Measurements from ENCODE around the gene GATA2.
A peak's percentile ranks its signal among the peaks of the same experiment; 100 is the strongest.

Gene GATA2

GRCh38 chr3:128500556-128500955 lies 7.6 kb upstream of the GATA2 start:
- WGBS, 2 donors (ENCODE audit: extremely low coverage in 2 of 2, insufficient read length in 2 of 2, insufficient replicate concordance in 1 of 2): no CpG with 5 or more reads among the region's 4 CpGs
- Histone ChIP-seq H3K4ac (ENCODE audit: low read length) (no peak overlapping the region), H2AK5ac (ENCODE audit: low read depth, low read length) (no peak overlapping the region), H2BK15ac (ENCODE audit: low read length) (no peak overlapping the region), H4K91ac (ENCODE audit: low read depth, low read length, poor library complexity) (no peak overlapping the region), H2BK5ac (ENCODE audit: low read length) (no peak overlapping the region), H3K36me3 (replicated peaks in 1 of 2; ENCODE audit: control insufficient read depth in 2 of 2, insufficient read depth in 2 of 2, low read length in 2 of 2) (no peaks in the 10 kb centered on the region), H3K18ac (ENCODE audit: low read length) (no peak overlapping the region), H3K4me1 (ENCODE audit: control insufficient read depth in 2 of 2, insufficient read depth in 1 of 2, low read depth in 1 of 2, low read length in 2 of 2) (peaks cover 8% of the 10 kb centered on the region in 2 donors), H3K27ac (replicated peaks; ENCODE audit: low read length) (no peak overlapping the region), H2BK12ac (ENCODE audit: low read length) (no peak overlapping the region), H3K9me3 (replicated peaks in 1 of 2; ENCODE audit: control insufficient read depth in 2 of 2, insufficient read depth in 1 of 2, low read depth in 1 of 2, low read length in 2 of 2) (peaks cover 0 to 6% of the 10 kb centered on the region in 2 donors), H2AFZ (ENCODE audit: low read length) (no peak overlapping the region), H3K4me3 (ENCODE audit: low read length in 2 of 2) (no peak overlapping the region), H3K14ac (ENCODE audit: low read length) (no peak overlapping the region), H2BK120ac (ENCODE audit: low read depth, low read length) (no peak overlapping the region), H3K9ac (ENCODE audit: low read depth, low read length, poor library complexity) (no peak overlapping the region), H3K4me2 (ENCODE audit: insufficient read depth, low read length, poor library complexity, severe bottlenecking) (no peak overlapping the region), H3K23ac (ENCODE audit: low read depth, low read length, poor library complexity) (no peak overlapping the region), H3K79me1 (ENCODE audit: low read depth, low read length) (no peaks in the 10 kb centered on the region), H4K8ac (ENCODE audit: low read depth, low read length) (no peak overlapping the region), H3K27me3 (ENCODE audit: control insufficient read depth in 3 of 3, insufficient read depth in 3 of 3, low read depth in 1 of 3, low read length in 3 of 3) (peaks cover 20 to 81% (median 27%) of the 10 kb centered on the region in 3 experiments)
- no peak for DNase-seq (ENCODE audit: low spot score)

GRCh38 chr3:128499724-128500275 lies 6.8 kb upstream of the GATA2 start:
- no peaks in the 10 kb centered on the region for H3K36me3 ChIP-seq (replicated peaks in 1 of 2; ENCODE audit: control insufficient read depth in 2 of 2, insufficient read depth in 2 of 2, low read length in 2 of 2)
- no peak overlapping the region for H3K14ac ChIP-seq (ENCODE audit: low read length)
- no peak overlapping the region for H2AFZ ChIP-seq (ENCODE audit: low read length)
- H3K4me1 ChIP-seq (ENCODE audit: control insufficient read depth in 2 of 2, insufficient read depth in 1 of 2, low read depth in 1 of 2, low read length in 2 of 2): peaks cover 8% of the 10 kb centered on the region in 2 donors
- H3K79me1 ChIP-seq (ENCODE audit: low read depth, low read length): no peaks in the 10 kb centered on the region
- H3K27me3 ChIP-seq (ENCODE audit: control insufficient read depth in 3 of 3, insufficient read depth in 3 of 3, low read depth in 1 of 3, low read length in 3 of 3): peaks cover 27 to 88% (median 34%) of the 10 kb centered on the region in 3 experiments
- H3K23ac ChIP-seq (ENCODE audit: low read depth, low read length, poor library complexity): no peak overlapping the region
- H3K4ac ChIP-seq (ENCODE audit: low read length): no peak overlapping the region
- H2BK15ac ChIP-seq (ENCODE audit: low read length): no peak overlapping the region
- H3K9me3 ChIP-seq (replicated peaks in 1 of 2; ENCODE audit: control insufficient read depth in 2 of 2, insufficient read depth in 1 of 2, low read depth in 1 of 2, low read length in 2 of 2): peaks cover 0 to 6% of the 10 kb centered on the region in 2 donors
- H3K9ac ChIP-seq (ENCODE audit: low read depth, low read length, poor library complexity): no peak overlapping the region
- H3K18ac ChIP-seq (ENCODE audit: low read length): no peak overlapping the region
- no peak for DNase-seq (ENCODE audit: low spot score)
- H2BK12ac ChIP-seq (ENCODE audit: low read length): no peak overlapping the region
- no peak overlapping the region for H4K8ac ChIP-seq (ENCODE audit: low read depth, low read length)
- no peak overlapping the region for H3K4me2 ChIP-seq (ENCODE audit: insufficient read depth, low read length, poor library complexity, severe bottlenecking)
- H2BK5ac ChIP-seq (ENCODE audit: low read length): no peak overlapping the region
- no peak overlapping the region for H2BK120ac ChIP-seq (ENCODE audit: low read depth, low read length)
- H2AK5ac ChIP-seq (ENCODE audit: low read depth, low read length): no peak overlapping the region
- no CpG with 5 or more reads among the region's 4 CpGs for WGBS, 2 donors (ENCODE audit: extremely low coverage in 2 of 2, insufficient read length in 2 of 2, insufficient replicate concordance in 1 of 2)
- H4K91ac ChIP-seq (ENCODE audit: low read depth, low read length, poor library complexity): no peak overlapping the region
- no peak overlapping the region for H3K27ac ChIP-seq (replicated peaks; ENCODE audit: low read length)
- no peak overlapping the region for H3K4me3 ChIP-seq (ENCODE audit: low read length in 2 of 2)

GRCh38 chr3:128498901-128499530 lies 6.0 kb upstream of the GATA2 start:
- Histone ChIP-seq H2BK12ac (ENCODE audit: low read length) (no peak overlapping the region), H2AFZ (ENCODE audit: low read length) (no peak overlapping the region), H3K4me3 (ENCODE audit: low read length in 2 of 2) (no peak overlapping the region), H3K27me3 (ENCODE audit: control insufficient read depth in 3 of 3, insufficient read depth in 3 of 3, low read depth in 1 of 3, low read length in 3 of 3) (peaks cover 33 to 94% (median 42%) of the 10 kb centered on the region in 3 experiments), H3K23ac (ENCODE audit: low read depth, low read length, poor library complexity) (no peak overlapping the region), H4K91ac (ENCODE audit: low read depth, low read length, poor library complexity) (no peak overlapping the region), H4K8ac (ENCODE audit: low read depth, low read length) (no peak overlapping the region), H3K9me3 (replicated peaks in 1 of 2; ENCODE audit: control insufficient read depth in 2 of 2, insufficient read depth in 1 of 2, low read depth in 1 of 2, low read length in 2 of 2) (peaks cover 0 to 8% of the 10 kb centered on the region in 2 donors), H2BK120ac (ENCODE audit: low read depth, low read length) (no peak overlapping the region), H2AK5ac (ENCODE audit: low read depth, low read length) (no peak overlapping the region), H3K14ac (ENCODE audit: low read length) (no peak overlapping the region), H3K9ac (ENCODE audit: low read depth, low read length, poor library complexity) (no peak overlapping the region), H3K4ac (ENCODE audit: low read length) (no peak overlapping the region), H3K79me1 (ENCODE audit: low read depth, low read length) (no peaks in the 10 kb centered on the region), H3K36me3 (replicated peaks in 1 of 2; ENCODE audit: control insufficient read depth in 2 of 2, insufficient read depth in 2 of 2, low read length in 2 of 2) (no peaks in the 10 kb centered on the region), H2BK5ac (ENCODE audit: low read length) (no peak overlapping the region), H3K4me2 (ENCODE audit: insufficient read depth, low read length, poor library complexity, severe bottlenecking) (no peak overlapping the region), H2BK15ac (ENCODE audit: low read length) (no peak overlapping the region), H3K27ac (replicated peaks; ENCODE audit: low read length) (no peak overlapping the region), H3K4me1 (ENCODE audit: control insufficient read depth in 2 of 2, insufficient read depth in 1 of 2, low read depth in 1 of 2, low read length in 2 of 2) (peaks cover 8% of the 10 kb centered on the region in 2 donors), H3K18ac (ENCODE audit: low read length) (no peak overlapping the region)
- DNase-seq (ENCODE audit: low spot score): no peak
- WGBS, 2 donors (ENCODE audit: extremely low coverage in 2 of 2, insufficient read length in 2 of 2, insufficient replicate concordance in 1 of 2): no CpG with 5 or more reads among the region's 15 CpGs

- H3K9me3 ChIP-seq (replicated peaks in 1 of 2; ENCODE audit: control insufficient read depth in 2 of 2, insufficient read depth in 1 of 2, low read depth in 1 of 2, low read length in 2 of 2): peaks cover 0 to 9% of the 10 kb centered on the region in 2 donors
- H3K4me3 ChIP-seq (ENCODE audit: low read length in 2 of 2): peak overlapping the region in 1 of 2 donors; percentile 45
Measured at GRCh38 chr3:128498127-128498626, 5.2 kb upstream of the GATA2 start.

More at GRCh38 chr3:128498127-128498626, 5.2 kb upstream of the GATA2 start:
- Histone ChIP-seq H3K14ac (ENCODE audit: low read length) (no peak overlapping the region), H3K4ac (ENCODE audit: low read length) (no peak overlapping the region), H3K23ac (ENCODE audit: low read depth, low read length, poor library complexity) (no peak overlapping the region), H2BK12ac (ENCODE audit: low read length) (no peak overlapping the region), H2BK5ac (ENCODE audit: low read length) (no peak overlapping the region), H2AK5ac (ENCODE audit: low read depth, low read length) (no peak overlapping the region), H3K36me3 (replicated peaks in 1 of 2; ENCODE audit: control insufficient read depth in 2 of 2, insufficient read depth in 2 of 2, low read length in 2 of 2) (no peaks in the 10 kb centered on the region), H3K4me1 (ENCODE audit: control insufficient read depth in 2 of 2, insufficient read depth in 1 of 2, low read depth in 1 of 2, low read length in 2 of 2) (peaks cover 8 to 9% of the 10 kb centered on the region in 2 donors), H2BK15ac (ENCODE audit: low read length) (no peak overlapping the region), H4K8ac (ENCODE audit: low read depth, low read length) (no peak overlapping the region), H3K9ac (ENCODE audit: low read depth, low read length, poor library complexity) (no peak overlapping the region), H3K27me3 (ENCODE audit: control insufficient read depth in 3 of 3, insufficient read depth in 3 of 3, low read depth in 1 of 3, low read length in 3 of 3) (peaks cover 42 to 94% (median 50%) of the 10 kb centered on the region in 3 experiments), H4K91ac (ENCODE audit: low read depth, low read length, poor library complexity) (no peak overlapping the region), H3K79me1 (ENCODE audit: low read depth, low read length) (peaks cover 1% of the 10 kb centered on the region), H2AFZ (ENCODE audit: low read length) (peak overlapping the region; percentile 94), H3K18ac (ENCODE audit: low read length) (no peak overlapping the region), H3K4me2 (ENCODE audit: insufficient read depth, low read length, poor library complexity, severe bottlenecking) (peak overlapping the region; percentile 32), H3K27ac (replicated peaks; ENCODE audit: low read length) (no peak overlapping the region), H2BK120ac (ENCODE audit: low read depth, low read length) (no peak overlapping the region)
- WGBS, 2 donors (ENCODE audit: extremely low coverage in 2 of 2, insufficient read length in 2 of 2, insufficient replicate concordance in 1 of 2): no CpG with 5 or more reads among the region's 5 CpGs
- no peak for DNase-seq (ENCODE audit: low spot score)
